B cell (primary cell): ENCODE data around the gene NCOA7. TPM values are rescaled to one million over a fixed set of nuclear protein-coding genes. Genes with fewer than 3 reads are reported as not detected.

Experiments used
- ATAC-seq: fragments of 200-7000 bp; cut with Tn5 transposase; one replicate; pipeline ENCODE4 v1.10.0; 2021; ENCODE audit warnings: low read depth, mild to moderate bottlenecking, moderate number of reproducible peaks, moderate library complexity
- CTCF ChIA-PET: fragments of 350-600 bp; sonication (Branson Sonifier 250); formaldehyde crosslinking; loops from one replicate; lab custom pipeline; 2021; ENCODE audit warnings: antibody characterized with exemption, inconsistent platforms; lab: Charles Lee
- POLR2A ChIA-PET: fragments of 350-600 bp; sonication (Branson Sonifier 250); formaldehyde crosslinking; loops from one replicate; lab custom pipeline; 2021; ENCODE audit warnings: antibody characterized with exemption; lab: Charles Lee
- DNase-seq: peaks from one replicate; pipeline ENCODE4 v3.0.0; 2013
- H2AFZ ChIP-seq: 2 replicates; pipeline ENCODE4 v1.6.1; 2012; ENCODE audit warnings: mild to moderate bottlenecking, low read depth, low read length; ENCODE audit not compliant: insufficient read depth, poor library complexity, severe bottlenecking
- H3K27ac ChIP-seq, 2 donors: 1 replicate in 1 of 2; 2 replicates in 1 of 2; pipeline ENCODE4 v1.5.1; 2012 to 2013; ENCODE audit warnings: low read length in 2 of 2, mild to moderate bottlenecking in 2 of 2, moderate library complexity in 1 of 2
- H3K27me3 ChIP-seq, 4 experiments: fragments of 200-600 bp in 1 of 4; sonication (generic) in 1 of 4; replicated peaks in 1 of 4; 1 replicate in 2 of 4; 2 replicates in 2 of 4; pipeline versions ENCODE4 v1.6.1 to v1.7.0; 2013 to 2016; ENCODE audit warnings: low read length in 3 of 4, mild to moderate bottlenecking in 2 of 4, mixed read lengths in 1 of 4, moderate library complexity in 1 of 4; ENCODE audit not compliant: insufficient read depth in 4 of 4, control insufficient read depth in 3 of 4; ENCODE audit errors: control extremely low read depth in 1 of 4
- H3K36me3 ChIP-seq, 2 experiments: replicated peaks in 1 of 2; 1 replicate in 1 of 2; 2 replicates in 1 of 2; pipeline versions ENCODE4 v1.6.1 to v1.7.1; 2013; ENCODE audit warnings: low read length in 1 of 2; ENCODE audit not compliant: insufficient read depth in 2 of 2, control insufficient read depth in 1 of 2; ENCODE audit errors: control extremely low read depth in 1 of 2, extremely low read depth in 1 of 2
- H3K4me1 ChIP-seq, 2 donors: fragments of 200-600 bp in 1 of 2; sonication (generic) in 1 of 2; 1 replicate in 1 of 2; 2 replicates in 1 of 2; pipeline versions ENCODE4 v1.5.1 to v1.6.1; 2013 to 2017; ENCODE audit warnings: low read length in 2 of 2; ENCODE audit not compliant: control insufficient read depth in 2 of 2, insufficient read depth in 2 of 2
- H3K4me2 ChIP-seq: replicated peaks from 2 replicates; pipeline ENCODE3; 2012; ENCODE audit warnings: mild to moderate bottlenecking, low read depth, low read length; ENCODE audit not compliant: poor library complexity, severe bottlenecking
- H3K4me3 ChIP-seq, 5 experiments: fragments of 200-600 bp in 1 of 5; sonication (generic) in 1 of 5; 1 replicate in 3 of 5; 2 replicates in 2 of 5; pipeline versions ENCODE4 v1.5.1 to v1.7.0; 2011 to 2016; ENCODE audit warnings: low read length in 4 of 5, mild to moderate bottlenecking in 4 of 5, low read depth in 2 of 5, control low read depth in 1 of 5, moderate library complexity in 1 of 5; ENCODE audit not compliant: insufficient read depth in 1 of 5; ENCODE audit errors: control extremely low read depth in 1 of 5, extremely low read depth in 1 of 5
- H3K79me2 ChIP-seq: fragments of 200-600 bp; sonication (generic); one replicate; pipeline ENCODE4 v1.6.0; 2016; ENCODE audit warnings: low read length; ENCODE audit not compliant: control insufficient read depth, insufficient read depth
- H3K9ac ChIP-seq: fragments of 200-600 bp; sonication (generic); 2 replicates; pipeline ENCODE4 v1.6.1; 2017; ENCODE audit warnings: mild to moderate bottlenecking, low read length, moderate library complexity
- H3K9me3 ChIP-seq, 3 donors: one replicate each; pipeline versions ENCODE4 v1.6.1 to v1.7.1; 2013; ENCODE audit warnings: low read length in 2 of 3; ENCODE audit not compliant: control insufficient read depth in 2 of 3, insufficient read depth in 1 of 3; ENCODE audit errors: control extremely low read depth in 1 of 3
- H4K20me1 ChIP-seq: 2 replicates; pipeline ENCODE4 v1.6.0; 2012; ENCODE audit warnings: mild to moderate bottlenecking, low read length; ENCODE audit not compliant: insufficient read depth, control insufficient read depth, poor library complexity, severe bottlenecking
- H3K27ac Mint-ChIP-seq: one replicate; pipeline ENCODE4 v1.8.0; 2021; ENCODE audit warnings: mixed read lengths
- H3K27me3 Mint-ChIP-seq: one replicate; pipeline ENCODE4 v1.8.0; 2021; ENCODE audit warnings: mixed read lengths
- H3K4me1 Mint-ChIP-seq: one replicate; pipeline ENCODE4 v1.8.0; 2021; ENCODE audit warnings: mixed read lengths
- H3K4me3 Mint-ChIP-seq: one replicate; pipeline ENCODE4 v1.8.0; 2021; ENCODE audit warnings: mixed read lengths
- H3K9me3 Mint-ChIP-seq: one replicate; pipeline ENCODE4 v1.8.0; 2022; ENCODE audit warnings: mixed read lengths; ENCODE audit not compliant: insufficient read depth
- CTCF ChIP-seq: fragments of 200-600 bp; IDR thresholded peaks from one replicate; pipeline ENCODE4 v1.8.0; 2022; ENCODE audit warnings: antibody characterized with exemption, mild to moderate bottlenecking
- EZH2 ChIP-seq: IDR thresholded peaks from 2 replicates; pipeline ENCODE4 v1.6.1; 2012; ENCODE audit warnings: borderline replicate concordance, low read depth, mild to moderate bottlenecking, moderate library complexity, low read length; ENCODE audit not compliant: insufficient read depth, poor library complexity, severe bottlenecking
- WGBS: methylation state at CpG from one replicate; pipeline ENCODE4 v1.1.5; 2013; ENCODE audit warnings: missing lambda C conversion rate; ENCODE audit not compliant: insufficient coverage; 5-methylcytosine and 5-hydroxymethylcytosine counted together
- intact Hi-C: fragments of 100-400 bp; cut with micrococcal nuclease; formaldehyde crosslinking; loops from one replicate; pipeline ENCODE4 v1.10.0; 2022
- polyA plus RNA-seq: library from polyadenylated mRNA; depleted of rRNA; stranded (reverse); fragments of >200 nt; gene quantifications from 2 replicates; pipeline ENCODE4 v1.2.3, GENCODE V29; 2012
- total RNA-seq, 2 donors: library from RNA; stranded (reverse); fragments of 120-200 nt in 1 of 2; gene quantifications; 1 replicate in 1 of 2; 2 replicates in 1 of 2; pipeline versions ENCODE4 v1.2.3 to v1.2.4, GENCODE V29; 2013 to 2022

The NCOA7 gene
- total and polyA plus RNA-seq, 2 donors (not counting 1 experiment from before 2014, with no cell fraction given): 10.9 to 27.4 TPM

GRCh38 chr6:125867483-125867942, 76.8 kb downstream of the NCOA7 start:
- intact Hi-C loops: no loop called here
- 94% methylated on average over 2 of the region's 6 CpGs for WGBS

GRCh38 chr6:125868252-125868651, 77.5 kb downstream of the NCOA7 start:
- Histone ChIP-seq H3K27ac (no peak overlapping the region), H4K20me1 (no peaks in the 10 kb centered on the region), H3K4me3 (no peak overlapping the region), H3K4me1 (no peaks in the 10 kb centered on the region), H3K27me3 (no peaks in the 10 kb centered on the region), H3K36me3 (peaks cover 0 to 4% of the 10 kb centered on the region in 2 experiments), H3K4me2 (no peak overlapping the region), H3K9me3 (no peaks in the 10 kb centered on the region), H2AFZ (no peak overlapping the region), H3K79me2 (no peaks in the 10 kb centered on the region), H3K9ac (no peak overlapping the region)
- Mint-ChIP-seq H3K27ac (no peak overlapping the region), H3K9me3 (no peaks in the 10 kb centered on the region), H3K4me1 (no peaks in the 10 kb centered on the region), H3K4me3 (no peak overlapping the region), H3K27me3 (no peaks in the 10 kb centered on the region)
- POLR2A ChIA-PET: no interaction called here
- intact Hi-C loops: no loop called here
- CTCF ChIA-PET: interaction anchor here (0.5 kb wide), 1 partner anchor 82 kb away, joined by 3 read pairs; no protein-coding TSS in a partner anchor
- DNase-seq (no peak), ATAC-seq (no peak)
- TF ChIP-seq CTCF (no peak), EZH2 (no peak)
- WGBS: no CpG with 5 or more reads among the region's 2 CpGs

More at GRCh38 chr6:125867483-125867942, 76.8 kb downstream of the NCOA7 start:
- POLR2A ChIA-PET: no interaction called here
- TF ChIP-seq EZH2 (no peak), CTCF (no peak)
- Histone ChIP-seq H2AFZ (no peak overlapping the region), H3K9ac (no peak overlapping the region), H3K27me3 (no peaks in the 10 kb centered on the region), H3K4me3 (no peak overlapping the region), H3K36me3 (peaks cover 0 to 4% of the 10 kb centered on the region in 2 experiments), H3K9me3 (no peaks in the 10 kb centered on the region), H3K27ac (no peak overlapping the region), H3K4me2 (no peak overlapping the region), H3K79me2 (no peaks in the 10 kb centered on the region), H3K4me1 (no peaks in the 10 kb centered on the region), H4K20me1 (no peaks in the 10 kb centered on the region)
- DNase-seq: no peak
- CTCF ChIA-PET: no interaction called here
- Mint-ChIP-seq H3K4me1 (no peaks in the 10 kb centered on the region), H3K9me3 (no peaks in the 10 kb centered on the region), H3K27me3 (no peaks in the 10 kb centered on the region), H3K27ac (no peak overlapping the region), H3K4me3 (no peak overlapping the region)
- ATAC-seq: no peak
